K562 (cell line): ENCODE results near the gene SYS1. TPM values are rescaled to one million over a fixed set of nuclear protein-coding genes. Genes with fewer than 3 reads are reported as not detected.
A peak's percentile ranks its signal among the peaks of the same experiment; 100 is the strongest.

Source experiments
- EWSR1 ChIP-seq: fragments of 450-650 bp; IDR thresholded peaks from 2 replicates; pipeline ENCODE4 v1.6.1; 2018; ENCODE audit warnings: borderline replicate concordance, mild to moderate bottlenecking, low read depth, moderate library complexity; ENCODE audit not compliant: partially characterized antibody
- KLF10 ChIP-seq: fragments of 250-450 bp; sonication (Bioruptor Pico); IDR thresholded peaks from 2 replicates; pipeline ENCODE4 v1.6.1; 2021; ENCODE audit warnings: matching md5 sums
- NCOA4 ChIP-seq: fragments of 450-650 bp; IDR thresholded peaks from 2 replicates; pipeline ENCODE4 v1.6.1; 2018; ENCODE audit warnings: mild to moderate bottlenecking; ENCODE audit not compliant: partially characterized antibody
- SMARCA5 ChIP-seq: fragments of 450-650 bp; IDR thresholded peaks from 2 replicates; pipeline ENCODE4 v1.6.1; 2016
- STAT5A ChIP-seq: IDR thresholded peaks from 2 replicates; pipeline ENCODE4 v1.6.1; 2012; ENCODE audit warnings: low read length, inconsistent platforms, borderline replicate concordance
- TAL1 ChIP-seq: fragments of 450-650 bp; IDR thresholded peaks from 2 replicates; pipeline ENCODE4 v1.6.1; 2016; ENCODE audit warnings: mild to moderate bottlenecking
- ZBTB7A ChIP-seq: IDR thresholded peaks from 2 replicates; pipeline ENCODE4 v1.6.1; 2011; ENCODE audit warnings: low read depth, mild to moderate bottlenecking, low read length, moderate library complexity, borderline replicate concordance; ENCODE audit not compliant: control insufficient read depth
- ZFX ChIP-seq: sonication (generic); formaldehyde crosslinking; IDR thresholded peaks from 2 replicates; pipeline ENCODE4 v1.8.0; 2022; ENCODE audit warnings: mild to moderate bottlenecking, missing genetic modification reagents, moderate library complexity
- ZNF212 ChIP-seq: fragments of 450-650 bp; formaldehyde crosslinking; IDR thresholded peaks from 2 replicates; pipeline ENCODE4 v1.4.0; 2020; ENCODE audit warnings: mild to moderate bottlenecking
- polyA plus RNA-seq, 8 experiments: library from polyadenylated mRNA; depleted of rRNA in 4 of 8; stranded (reverse) in 5 of 8; unstranded in 3 of 8; fragments of >200 nt; fragmentation: Nextera tagmentation in 2 of 8; fragmentation: Illumina TruSeq in 1 of 8; extraction: Ambion mirVana in 2 of 8; extraction: Trizol in 1 of 8; gene quantifications; 2 replicates each; pipeline versions ENCODE4 v1.2.1 to v1.2.3, GENCODE V29; 2011 to 2014; ENCODE audit warnings: inconsistent platforms in 1 of 8, missing spikeins in 1 of 8
- total RNA-seq, 7 experiments: library from RNA; depleted of rRNA in 6 of 7; stranded (reverse); fragments of >200 nt in 6 of 7; fragmentation: Illumina TruSeq in 2 of 7; extraction: Trizol in 2 of 7; gene quantifications; 2 replicates each; pipeline versions ENCODE4 v1.2.1 to v1.2.3, GENCODE V29; 2011 to 2021; ENCODE audit warnings: low replicate concordance in 1 of 7
- TF ChIP-seq, protein P1 (sequence below): fragments of 250-450 bp; sonication (Bioruptor Pico); IDR thresholded peaks from 2 replicates; pipeline ENCODE4 v1.8.0; 2021; ENCODE audit warnings: mild to moderate bottlenecking, moderate library complexity
- TF ChIP-seq, protein P2 (sequence below): fragments of 450-650 bp; IDR thresholded peaks from 2 replicates; pipeline ENCODE4 v1.6.1; 2018; ENCODE audit not compliant: partially characterized antibody
- TF ChIP-seq, protein P3 (sequence below): fragments of 250-450 bp; sonication (Bioruptor Pico); IDR thresholded peaks from 2 replicates; pipeline ENCODE4 v1.5.0; 2022; ENCODE audit warnings: mild to moderate bottlenecking
- TF ChIP-seq, protein P4 (sequence below): sonication (generic); formaldehyde crosslinking; IDR thresholded peaks from 2 replicates; pipeline ENCODE4 v1.8.0; 2023; ENCODE audit warnings: missing genetic modification reagents, mild to moderate bottlenecking, borderline replicate concordance

The SYS1 gene
- total and polyA plus RNA-seq, 9 of the 15 experiments (the other 6 are each of a cell fraction or from before 2014, with no cell fraction given), result 11.1 to 25.2 (median 17.5) TPM

DNA sequence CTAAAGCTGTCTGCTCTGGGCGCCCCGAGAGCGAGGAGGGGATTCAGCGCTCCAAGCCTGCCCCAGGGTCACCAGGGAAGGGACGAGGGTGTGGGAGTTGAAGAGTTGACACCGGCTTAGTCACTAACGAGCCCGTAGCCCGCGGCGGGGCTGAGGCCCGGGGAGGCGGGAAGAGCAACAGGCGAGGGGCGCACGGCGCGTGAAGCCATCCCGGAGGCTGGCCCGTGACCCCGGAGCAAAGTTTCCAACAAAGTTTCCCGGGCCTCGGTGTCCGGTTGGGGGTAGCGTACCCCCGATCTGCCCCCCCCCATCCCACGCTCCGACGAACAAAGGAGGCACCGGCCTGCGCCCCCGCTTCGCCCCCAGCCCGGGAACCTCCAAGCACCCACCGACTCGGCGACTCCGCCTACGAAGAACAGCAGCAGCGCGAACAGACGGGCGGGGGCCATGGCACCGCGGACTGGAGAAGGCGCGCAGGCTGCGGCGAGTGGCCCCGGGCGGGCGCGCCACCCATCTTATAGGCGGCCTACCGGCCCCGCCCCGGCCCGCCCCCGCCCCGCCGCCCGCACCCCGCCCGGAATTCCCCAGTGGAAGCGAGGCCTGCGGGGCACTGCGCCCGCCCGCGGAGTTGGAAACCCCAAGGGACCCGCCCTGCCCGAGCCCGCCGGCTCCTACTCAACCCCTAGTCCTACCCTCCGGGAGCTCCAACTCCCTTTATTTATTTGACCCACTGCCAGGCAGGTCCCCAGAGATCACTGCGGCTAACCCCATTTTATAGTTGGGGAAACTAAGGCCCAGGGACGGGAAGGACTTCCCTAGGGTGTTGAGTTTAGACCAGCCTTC is 14.8 kb upstream of the SYS1 start, which contains the start of gene SDC4 (continued):
- no peak for TF ChIP-seq ZNF212 (CRISPR knock-in tag)
- no peak for TF ChIP-seq EWSR1
- TF ChIP-seq, protein P1, sequence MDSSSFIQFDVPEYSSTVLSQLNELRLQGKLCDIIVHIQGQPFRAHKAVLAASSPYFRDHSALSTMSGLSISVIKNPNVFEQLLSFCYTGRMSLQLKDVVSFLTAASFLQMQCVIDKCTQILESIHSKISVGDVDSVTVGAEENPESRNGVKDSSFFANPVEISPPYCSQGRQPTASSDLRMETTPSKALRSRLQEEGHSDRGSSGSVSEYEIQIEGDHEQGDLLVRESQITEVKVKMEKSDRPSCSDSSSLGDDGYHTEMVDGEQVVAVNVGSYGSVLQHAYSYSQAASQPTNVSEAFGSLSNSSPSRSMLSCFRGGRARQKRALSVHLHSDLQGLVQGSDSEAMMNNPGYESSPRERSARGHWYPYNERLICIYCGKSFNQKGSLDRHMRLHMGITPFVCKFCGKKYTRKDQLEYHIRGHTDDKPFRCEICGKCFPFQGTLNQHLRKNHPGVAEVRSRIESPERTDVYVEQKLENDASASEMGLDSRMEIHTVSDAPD (CRISPR knock-in tag), result no peak
- TF ChIP-seq, protein P2, sequence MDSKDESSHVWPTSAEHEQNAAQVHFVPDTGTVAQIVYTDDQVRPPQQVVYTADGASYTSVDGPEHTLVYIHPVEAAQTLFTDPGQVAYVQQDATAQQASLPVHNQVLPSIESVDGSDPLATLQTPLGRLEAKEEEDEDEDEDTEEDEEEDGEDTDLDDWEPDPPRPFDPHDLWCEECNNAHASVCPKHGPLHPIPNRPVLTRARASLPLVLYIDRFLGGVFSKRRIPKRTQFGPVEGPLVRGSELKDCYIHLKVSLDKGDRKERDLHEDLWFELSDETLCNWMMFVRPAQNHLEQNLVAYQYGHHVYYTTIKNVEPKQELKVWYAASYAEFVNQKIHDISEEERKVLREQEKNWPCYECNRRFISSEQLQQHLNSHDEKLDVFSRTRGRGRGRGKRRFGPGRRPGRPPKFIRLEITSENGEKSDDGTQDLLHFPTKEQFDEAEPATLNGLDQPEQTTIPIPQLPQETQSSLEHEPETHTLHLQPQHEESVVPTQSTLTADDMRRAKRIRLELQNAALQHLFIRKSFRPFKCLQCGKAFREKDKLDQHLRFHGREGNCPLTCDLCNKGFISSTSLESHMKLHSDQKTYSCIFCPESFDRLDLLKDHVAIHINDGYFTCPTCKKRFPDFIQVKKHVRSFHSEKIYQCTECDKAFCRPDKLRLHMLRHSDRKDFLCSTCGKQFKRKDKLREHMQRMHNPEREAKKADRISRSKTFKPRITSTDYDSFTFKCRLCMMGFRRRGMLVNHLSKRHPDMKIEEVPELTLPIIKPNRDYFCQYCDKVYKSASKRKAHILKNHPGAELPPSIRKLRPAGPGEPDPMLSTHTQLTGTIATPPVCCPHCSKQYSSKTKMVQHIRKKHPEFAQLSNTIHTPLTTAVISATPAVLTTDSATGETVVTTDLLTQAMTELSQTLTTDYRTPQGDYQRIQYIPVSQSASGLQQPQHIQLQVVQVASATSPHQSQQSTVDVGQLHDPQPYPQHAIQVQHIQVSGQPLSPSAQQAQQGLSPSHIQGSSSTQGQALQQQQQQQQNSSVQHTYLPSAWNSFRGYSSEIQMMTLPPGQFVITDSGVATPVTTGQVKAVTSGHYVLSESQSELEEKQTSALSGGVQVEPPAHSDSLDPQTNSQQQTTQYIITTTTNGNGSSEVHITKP, result peak; percentile 49
- no peak for TF ChIP-seq KLF10 (CRISPR knock-in tag)
- TF ChIP-seq NCOA4, result no peak
- TF ChIP-seq TAL1, result no peak
- TF ChIP-seq SMARCA5, result no peak
- no peak for TF ChIP-seq STAT5A
- TF ChIP-seq ZBTB7A, result peak; percentile 84; the same call in 1 of the 2 replicates
- TF ChIP-seq, protein P3, sequence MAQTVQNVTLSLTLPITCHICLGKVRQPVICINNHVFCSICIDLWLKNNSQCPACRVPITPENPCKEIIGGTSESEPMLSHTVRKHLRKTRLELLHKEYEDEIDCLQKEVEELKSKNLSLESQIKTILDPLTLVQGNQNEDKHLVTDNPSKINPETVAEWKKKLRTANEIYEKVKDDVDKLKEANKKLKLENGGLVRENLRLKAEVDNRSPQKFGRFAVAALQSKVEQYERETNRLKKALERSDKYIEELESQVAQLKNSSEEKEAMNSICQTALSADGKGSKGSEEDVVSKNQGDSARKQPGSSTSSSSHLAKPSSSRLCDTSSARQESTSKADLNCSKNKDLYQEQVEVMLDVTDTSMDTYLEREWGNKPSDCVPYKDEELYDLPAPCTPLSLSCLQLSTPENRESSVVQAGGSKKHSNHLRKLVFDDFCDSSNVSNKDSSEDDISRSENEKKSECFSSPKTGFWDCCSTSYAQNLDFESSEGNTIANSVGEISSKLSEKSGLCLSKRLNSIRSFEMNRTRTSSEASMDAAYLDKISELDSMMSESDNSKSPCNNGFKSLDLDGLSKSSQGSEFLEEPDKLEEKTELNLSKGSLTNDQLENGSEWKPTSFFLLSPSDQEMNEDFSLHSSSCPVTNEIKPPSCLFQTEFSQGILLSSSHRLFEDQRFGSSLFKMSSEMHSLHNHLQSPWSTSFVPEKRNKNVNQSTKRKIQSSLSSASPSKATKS (CRISPR knock-in tag), result no peak
- TF ChIP-seq, protein P4, sequence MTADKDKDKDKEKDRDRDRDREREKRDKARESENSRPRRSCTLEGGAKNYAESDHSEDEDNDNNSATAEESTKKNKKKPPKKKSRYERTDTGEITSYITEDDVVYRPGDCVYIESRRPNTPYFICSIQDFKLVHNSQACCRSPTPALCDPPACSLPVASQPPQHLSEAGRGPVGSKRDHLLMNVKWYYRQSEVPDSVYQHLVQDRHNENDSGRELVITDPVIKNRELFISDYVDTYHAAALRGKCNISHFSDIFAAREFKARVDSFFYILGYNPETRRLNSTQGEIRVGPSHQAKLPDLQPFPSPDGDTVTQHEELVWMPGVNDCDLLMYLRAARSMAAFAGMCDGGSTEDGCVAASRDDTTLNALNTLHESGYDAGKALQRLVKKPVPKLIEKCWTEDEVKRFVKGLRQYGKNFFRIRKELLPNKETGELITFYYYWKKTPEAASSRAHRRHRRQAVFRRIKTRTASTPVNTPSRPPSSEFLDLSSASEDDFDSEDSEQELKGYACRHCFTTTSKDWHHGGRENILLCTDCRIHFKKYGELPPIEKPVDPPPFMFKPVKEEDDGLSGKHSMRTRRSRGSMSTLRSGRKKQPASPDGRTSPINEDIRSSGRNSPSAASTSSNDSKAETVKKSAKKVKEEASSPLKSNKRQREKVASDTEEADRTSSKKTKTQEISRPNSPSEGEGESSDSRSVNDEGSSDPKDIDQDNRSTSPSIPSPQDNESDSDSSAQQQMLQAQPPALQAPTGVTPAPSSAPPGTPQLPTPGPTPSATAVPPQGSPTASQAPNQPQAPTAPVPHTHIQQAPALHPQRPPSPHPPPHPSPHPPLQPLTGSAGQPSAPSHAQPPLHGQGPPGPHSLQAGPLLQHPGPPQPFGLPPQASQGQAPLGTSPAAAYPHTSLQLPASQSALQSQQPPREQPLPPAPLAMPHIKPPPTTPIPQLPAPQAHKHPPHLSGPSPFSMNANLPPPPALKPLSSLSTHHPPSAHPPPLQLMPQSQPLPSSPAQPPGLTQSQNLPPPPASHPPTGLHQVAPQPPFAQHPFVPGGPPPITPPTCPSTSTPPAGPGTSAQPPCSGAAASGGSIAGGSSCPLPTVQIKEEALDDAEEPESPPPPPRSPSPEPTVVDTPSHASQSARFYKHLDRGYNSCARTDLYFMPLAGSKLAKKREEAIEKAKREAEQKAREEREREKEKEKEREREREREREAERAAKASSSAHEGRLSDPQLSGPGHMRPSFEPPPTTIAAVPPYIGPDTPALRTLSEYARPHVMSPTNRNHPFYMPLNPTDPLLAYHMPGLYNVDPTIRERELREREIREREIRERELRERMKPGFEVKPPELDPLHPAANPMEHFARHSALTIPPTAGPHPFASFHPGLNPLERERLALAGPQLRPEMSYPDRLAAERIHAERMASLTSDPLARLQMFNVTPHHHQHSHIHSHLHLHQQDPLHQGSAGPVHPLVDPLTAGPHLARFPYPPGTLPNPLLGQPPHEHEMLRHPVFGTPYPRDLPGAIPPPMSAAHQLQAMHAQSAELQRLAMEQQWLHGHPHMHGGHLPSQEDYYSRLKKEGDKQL (CRISPR knock-in tag), result no peak
- TF ChIP-seq ZFX, result peak; percentile 56
